ENCODE measurements around the gene PIBF1. TPM values are rescaled to one million over a fixed set of nuclear protein-coding genes. Genes with fewer than 3 reads are reported as not detected.
A peak's percentile ranks its signal among the peaks of the same experiment; 100 is the strongest.
"Not testable (repeated sequence)": the region's sequence is repeated elsewhere in the genome, so short reads cannot be mapped to it uniquely, and the experiment has no call there.

Gene PIBF1
- total RNA-seq, 4 donors from 2014 or later, result 9.9 to 18.9 (median 11.7) TPM

GRCh38 chr13:72782717-72783116 is 784 bp downstream of the PIBF1 start:
- TF ChIP-seq CTCF (IDR thresholded peaks at IDR 0.05) (no peak), POLR2A (IDR thresholded peaks at IDR 0.05) (no peak), EP300 (IDR thresholded peaks at IDR 0.05) (no peak), POLR2AphosphoS5 (IDR thresholded peaks at IDR 0.05) (no peak)
- peaks cover 17% of the 10 kb centered on the region for H3K36me3 ChIP-seq
- H3K27me3 ChIP-seq, result no peaks in the 10 kb centered on the region
- WGBS, result 6% methylated on average over 7 of the region's 7 CpGs
- H3K9me3 ChIP-seq, result no peaks in the 10 kb centered on the region
- DNase-seq (ENCODE audit: low spot score in 2 of 2), result no peak
- peaks cover 39% of the 10 kb centered on the region for H3K4me1 ChIP-seq
- peak overlapping the region; percentile 82 for H3K4me3 ChIP-seq
- H3K27ac ChIP-seq, result peak overlapping the region; percentile 88

GRCh38 chr13:72784679-72785078 is 2.7 kb downstream of the PIBF1 start:
- WGBS, result 98% methylated on average over 4 of the region's 4 CpGs
- H3K27ac ChIP-seq; H3K9me3 ChIP-seq; H3K4me3 ChIP-seq; DNase-seq (ENCODE audit: low spot score in 2 of 2); H3K27me3 ChIP-seq: not testable (repeated sequence)
- Histone ChIP-seq H3K4me1 (peaks cover 30% of the 10 kb centered on the region), H3K36me3 (peaks cover 13% of the 10 kb centered on the region)

GRCh38 chr13:72788831-72789230 is 6.9 kb downstream of the PIBF1 start:
- no peak overlapping the region for H3K4me3 ChIP-seq
- WGBS, result 76% methylated on average over 1 of the region's 1 CpG
- no peak for DNase-seq (ENCODE audit: low spot score in 2 of 2)
- H3K4me1 ChIP-seq, result peaks cover 4% of the 10 kb centered on the region
- H3K36me3 ChIP-seq, result peaks cover 39% of the 10 kb centered on the region
- TF ChIP-seq EP300 (IDR thresholded peaks at IDR 0.05), result no peak
- no peak for TF ChIP-seq POLR2A (IDR thresholded peaks at IDR 0.05)
- TF ChIP-seq CTCF (IDR thresholded peaks at IDR 0.05), result no peak
- TF ChIP-seq POLR2AphosphoS5 (IDR thresholded peaks at IDR 0.05), result no peak
- H3K9me3 ChIP-seq, result no peaks in the 10 kb centered on the region
- H3K27ac ChIP-seq, result no peak overlapping the region
- no peaks in the 10 kb centered on the region for H3K27me3 ChIP-seq

- 95% methylated on average over 2 of the region's 2 CpGs for WGBS
- H3K36me3 ChIP-seq, result peaks cover 52% of the 10 kb centered on the region
- H3K27me3 ChIP-seq, result no peaks in the 10 kb centered on the region
- no peaks in the 10 kb centered on the region for H3K9me3 ChIP-seq
- no peak overlapping the region for H3K4me3 ChIP-seq
- no peaks in the 10 kb centered on the region for H3K4me1 ChIP-seq
- no peak for DNase-seq (ENCODE audit: low spot score in 2 of 2)
- TF ChIP-seq POLR2A (IDR thresholded peaks at IDR 0.05), result no peak
- no peak for TF ChIP-seq EP300 (IDR thresholded peaks at IDR 0.05)
- no peak for TF ChIP-seq CTCF (IDR thresholded peaks at IDR 0.05)
- no peak for TF ChIP-seq POLR2AphosphoS5 (IDR thresholded peaks at IDR 0.05)
- H3K27ac ChIP-seq, result no peak overlapping the region
Measured at GRCh38 chr13:72792640-72793039, 10.7 kb downstream of the PIBF1 start.

GRCh38 chr13:72798817-72799216 is 16.9 kb downstream of the PIBF1 start:
- no peak overlapping the region for H3K4me3 ChIP-seq
- H3K27me3 ChIP-seq, result no peaks in the 10 kb centered on the region
- no peaks in the 10 kb centered on the region for H3K4me1 ChIP-seq
- TF ChIP-seq CTCF (IDR thresholded peaks at IDR 0.05), result no peak
- no peak for TF ChIP-seq POLR2AphosphoS5 (IDR thresholded peaks at IDR 0.05)
- H3K36me3 ChIP-seq, result peaks cover 33% of the 10 kb centered on the region
- 61% methylated on average over 3 of the region's 3 CpGs for WGBS
- H3K27ac ChIP-seq, result no peak overlapping the region
- DNase-seq (ENCODE audit: low spot score in 2 of 2), result no peak
- H3K9me3 ChIP-seq, result no peaks in the 10 kb centered on the region

GRCh38 chr13:72804301-72804700 is 22.4 kb downstream of the PIBF1 start:
- Histone ChIP-seq H3K4me3 (no peak overlapping the region), H3K4me1 (no peaks in the 10 kb centered on the region), H3K27ac (no peak overlapping the region), H3K9me3 (no peaks in the 10 kb centered on the region), H3K27me3 (no peaks in the 10 kb centered on the region), H3K36me3 (peaks cover 20% of the 10 kb centered on the region)
- 85% methylated on average over 1 of the region's 1 CpG for WGBS
- TF ChIP-seq EP300 (IDR thresholded peaks at IDR 0.05), result no peak
- no peak for TF ChIP-seq POLR2AphosphoS5 (IDR thresholded peaks at IDR 0.05)
- no peak for TF ChIP-seq CTCF (IDR thresholded peaks at IDR 0.05)
- no peak for TF ChIP-seq POLR2A (IDR thresholded peaks at IDR 0.05)
- DNase-seq (ENCODE audit: low spot score in 2 of 2), result no peak

Data from suprapubic skin (tissue), 4 donors.